Measurements from ENCODE around the gene GALNT12. TPM values are rescaled to one million over a fixed set of nuclear protein-coding genes. Genes with fewer than 3 reads are reported as not detected.

GALNT12 gene
- total and polyA plus RNA-seq, 4 donors, result 0.16 to 1.4 (median 0.25) TPM; not detected in 1

DNA sequence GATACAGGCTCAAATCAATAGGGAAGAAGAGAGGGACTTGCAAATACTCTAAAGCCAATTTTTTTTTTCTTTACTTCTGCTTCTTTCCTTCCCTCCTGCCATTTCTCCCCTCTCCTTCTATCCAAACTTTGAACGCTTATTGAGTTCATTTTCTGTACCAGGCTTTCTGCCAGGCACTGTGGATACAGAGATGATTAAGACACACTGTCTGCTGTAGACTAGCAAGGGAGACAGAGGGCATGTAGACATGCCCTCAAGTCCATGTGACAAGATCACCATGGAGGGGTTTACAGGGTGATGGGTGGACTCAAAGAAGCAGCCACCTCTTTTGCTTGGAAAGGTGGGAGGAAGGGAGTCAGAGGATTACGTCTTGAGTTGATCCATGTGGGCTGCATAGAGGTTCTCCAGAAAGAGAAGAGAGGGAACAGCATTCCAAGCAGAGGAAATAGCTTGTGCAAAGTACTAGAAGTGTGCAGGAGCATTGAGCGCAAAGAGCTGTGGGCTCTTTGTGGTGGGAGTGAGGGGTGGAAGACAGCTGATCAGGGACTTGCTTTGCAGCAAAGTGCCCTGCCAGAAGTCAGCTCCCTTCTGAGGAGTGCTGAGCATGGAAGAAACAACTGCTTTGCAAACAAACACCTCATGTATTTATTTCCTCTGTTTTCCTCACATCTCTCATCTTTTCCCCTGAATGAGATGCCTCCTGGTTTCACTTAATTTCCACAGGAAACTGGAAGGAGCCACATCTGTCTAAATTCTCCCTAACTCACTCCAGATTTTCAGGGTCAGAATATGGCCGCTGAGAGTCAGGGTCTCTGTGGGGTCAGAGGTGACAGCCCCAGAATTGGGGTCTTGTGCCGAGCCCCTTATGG, 71.9 kb downstream of the GALNT12 start:
- TF ChIP-seq, protein P1, sequence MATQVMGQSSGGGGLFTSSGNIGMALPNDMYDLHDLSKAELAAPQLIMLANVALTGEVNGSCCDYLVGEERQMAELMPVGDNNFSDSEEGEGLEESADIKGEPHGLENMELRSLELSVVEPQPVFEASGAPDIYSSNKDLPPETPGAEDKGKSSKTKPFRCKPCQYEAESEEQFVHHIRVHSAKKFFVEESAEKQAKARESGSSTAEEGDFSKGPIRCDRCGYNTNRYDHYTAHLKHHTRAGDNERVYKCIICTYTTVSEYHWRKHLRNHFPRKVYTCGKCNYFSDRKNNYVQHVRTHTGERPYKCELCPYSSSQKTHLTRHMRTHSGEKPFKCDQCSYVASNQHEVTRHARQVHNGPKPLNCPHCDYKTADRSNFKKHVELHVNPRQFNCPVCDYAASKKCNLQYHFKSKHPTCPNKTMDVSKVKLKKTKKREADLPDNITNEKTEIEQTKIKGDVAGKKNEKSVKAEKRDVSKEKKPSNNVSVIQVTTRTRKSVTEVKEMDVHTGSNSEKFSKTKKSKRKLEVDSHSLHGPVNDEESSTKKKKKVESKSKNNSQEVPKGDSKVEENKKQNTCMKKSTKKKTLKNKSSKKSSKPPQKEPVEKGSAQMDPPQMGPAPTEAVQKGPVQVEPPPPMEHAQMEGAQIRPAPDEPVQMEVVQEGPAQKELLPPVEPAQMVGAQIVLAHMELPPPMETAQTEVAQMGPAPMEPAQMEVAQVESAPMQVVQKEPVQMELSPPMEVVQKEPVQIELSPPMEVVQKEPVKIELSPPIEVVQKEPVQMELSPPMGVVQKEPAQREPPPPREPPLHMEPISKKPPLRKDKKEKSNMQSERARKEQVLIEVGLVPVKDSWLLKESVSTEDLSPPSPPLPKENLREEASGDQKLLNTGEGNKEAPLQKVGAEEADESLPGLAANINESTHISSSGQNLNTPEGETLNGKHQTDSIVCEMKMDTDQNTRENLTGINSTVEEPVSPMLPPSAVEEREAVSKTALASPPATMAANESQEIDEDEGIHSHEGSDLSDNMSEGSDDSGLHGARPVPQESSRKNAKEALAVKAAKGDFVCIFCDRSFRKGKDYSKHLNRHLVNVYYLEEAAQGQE (IDR thresholded peaks at IDR 0.05), result no peak
- no peak for TF ChIP-seq JUND (IDR thresholded peaks at IDR 0.05)
- peak in 1 of 2 donors; percentile 9 for TF ChIP-seq HNF4A (conservative IDR thresholded peaks at IDR 0.05)
- no peak for DNase-seq (ENCODE audit: low spot score)
- no peaks in the 10 kb centered on the region for H3K9me3 ChIP-seq (ENCODE audit: control insufficient read depth in 4 of 4, low read length in 3 of 4)
- no peak overlapping the region for H3K4me3 ChIP-seq (ENCODE audit: low read depth in 1 of 3, low read length in 3 of 3)
- H3K9ac ChIP-seq (ENCODE audit: low read depth in 1 of 2, low read length in 2 of 2), result no peak overlapping the region
- peaks cover 0 to 2% (median 1%) of the 10 kb centered on the region in 4 donors for H3K4me1 ChIP-seq (ENCODE audit: control insufficient read depth in 4 of 4, insufficient read depth in 4 of 4, low read length in 3 of 4)
- H3K36me3 ChIP-seq (ENCODE audit: control insufficient read depth in 4 of 4, insufficient read depth in 3 of 4, low read depth in 1 of 4, low read length in 3 of 4), result no peaks in the 10 kb centered on the region
- H3K27me3 ChIP-seq (ENCODE audit: control insufficient read depth in 4 of 4, insufficient read depth in 4 of 4, low read length in 3 of 4), result peaks cover 0 to 2% (median 0%) of the 10 kb centered on the region in 4 donors
- no peak overlapping the region for H3K27ac ChIP-seq (ENCODE audit: low read depth in 1 of 2, low read length in 2 of 2)
- WGBS, result 79% methylated on average over 5 of the region's 5 CpGs

GRCh38 chr9:98879963-98880310, 72.5 kb downstream of the GALNT12 start:
- no peak for DNase-seq (ENCODE audit: low spot score)
- no peaks in the 10 kb centered on the region for H3K9me3 ChIP-seq (ENCODE audit: control insufficient read depth in 4 of 4, low read length in 3 of 4)
- no peaks in the 10 kb centered on the region for H3K36me3 ChIP-seq (ENCODE audit: control insufficient read depth in 4 of 4, insufficient read depth in 3 of 4, low read depth in 1 of 4, low read length in 3 of 4)
- H3K4me3 ChIP-seq (ENCODE audit: low read depth in 1 of 3, low read length in 3 of 3), result no peak overlapping the region
- no peak overlapping the region for H3K27ac ChIP-seq (ENCODE audit: low read depth in 1 of 2, low read length in 2 of 2)
- H3K27me3 ChIP-seq (ENCODE audit: control insufficient read depth in 4 of 4, insufficient read depth in 4 of 4, low read length in 3 of 4), result peaks cover 0 to 2% (median 0%) of the 10 kb centered on the region in 4 donors
- WGBS, result 68% methylated on average over 8 of the region's 8 CpGs
- TF ChIP-seq EGR1 (IDR thresholded peaks at IDR 0.05; ENCODE audit: low read depth in 2 of 2) (no peak), FOXA2 (IDR thresholded peaks at IDR 0.05) (no peak), NR2F2 (IDR thresholded peaks at IDR 0.05) (no peak), RXRA (IDR thresholded peaks at IDR 0.05) (no peak), YY1 (IDR thresholded peaks at IDR 0.05) (no peak), RAD21 (IDR thresholded peaks at IDR 0.05) (no peak), GABPA (IDR thresholded peaks at IDR 0.05 in 1 of 2, conservative IDR thresholded peaks at IDR 0.05 in 1 of 2) (no peak), HNF4A (conservative IDR thresholded peaks at IDR 0.05) (no peak), TAF1 (conservative IDR thresholded peaks at IDR 0.05) (no peak), CTCF (IDR thresholded peaks at IDR 0.05; ENCODE audit: low read depth, low read length, missing input control) (no peak), FOXA1 (IDR thresholded peaks at IDR 0.05) (no peak)
- TF ChIP-seq, protein P1 (IDR thresholded peaks at IDR 0.05), result no peak
- TF ChIP-seq, protein P2, sequence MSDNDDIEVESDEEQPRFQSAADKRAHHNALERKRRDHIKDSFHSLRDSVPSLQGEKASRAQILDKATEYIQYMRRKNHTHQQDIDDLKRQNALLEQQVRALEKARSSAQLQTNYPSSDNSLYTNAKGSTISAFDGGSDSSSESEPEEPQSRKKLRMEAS (IDR thresholded peaks at IDR 0.05), result no peak
- TF ChIP-seq, protein P3, sequence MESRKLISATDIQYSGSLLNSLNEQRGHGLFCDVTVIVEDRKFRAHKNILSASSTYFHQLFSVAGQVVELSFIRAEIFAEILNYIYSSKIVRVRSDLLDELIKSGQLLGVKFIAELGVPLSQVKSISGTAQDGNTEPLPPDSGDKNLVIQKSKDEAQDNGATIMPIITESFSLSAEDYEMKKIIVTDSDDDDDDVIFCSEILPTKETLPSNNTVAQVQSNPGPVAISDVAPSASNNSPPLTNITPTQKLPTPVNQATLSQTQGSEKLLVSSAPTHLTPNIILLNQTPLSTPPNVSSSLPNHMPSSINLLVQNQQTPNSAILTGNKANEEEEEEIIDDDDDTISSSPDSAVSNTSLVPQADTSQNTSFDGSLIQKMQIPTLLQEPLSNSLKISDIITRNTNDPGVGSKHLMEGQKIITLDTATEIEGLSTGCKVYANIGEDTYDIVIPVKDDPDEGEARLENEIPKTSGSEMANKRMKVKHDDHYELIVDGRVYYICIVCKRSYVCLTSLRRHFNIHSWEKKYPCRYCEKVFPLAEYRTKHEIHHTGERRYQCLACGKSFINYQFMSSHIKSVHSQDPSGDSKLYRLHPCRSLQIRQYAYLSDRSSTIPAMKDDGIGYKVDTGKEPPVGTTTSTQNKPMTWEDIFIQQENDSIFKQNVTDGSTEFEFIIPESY (IDR thresholded peaks at IDR 0.05), result no peak
- peaks cover 0 to 2% (median 1%) of the 10 kb centered on the region in 4 donors for H3K4me1 ChIP-seq (ENCODE audit: control insufficient read depth in 4 of 4, insufficient read depth in 4 of 4, low read length in 3 of 4)
- H3K9ac ChIP-seq (ENCODE audit: low read depth in 1 of 2, low read length in 2 of 2), result no peak overlapping the region
